CD4-positive, alpha-beta T cell treated with Interleukin-6 for 4 hours (primary cell): Measurements from ENCODE around the gene CA12.

Experiments used
- DNase-seq: peaks from one replicate; pipeline ENCODE4 v3.0.0-alpha.2; 2020; ENCODE audit warnings: mixed read lengths

Gene CA12

GRCh38 chr15:63299943-63300575, 81.6 kb downstream of the CA12 start:
- DNase-seq: no peak

- no peak for DNase-seq
Observed at GRCh38 chr15:63296195-63296594, 85.5 kb downstream of the CA12 start.

- DNase-seq: no peak
Observed at GRCh38 chr15:63295341-63295740, 86.3 kb downstream of the CA12 start.

GRCh38 chr15:63294359-63294758, 87.3 kb downstream of the CA12 start:
- no peak for DNase-seq

- DNase-seq: no peak
Observed at GRCh38 chr15:63292771-63293170, 88.9 kb downstream of the CA12 start.

- DNase-seq: no peak
Observed at GRCh38 chr15:63292241-63292640, 89.4 kb downstream of the CA12 start.

GRCh38 chr15:63291507-63291906, 90.1 kb downstream of the CA12 start:
- DNase-seq: no peak

GRCh38 chr15:63288778-63289378, 92.8 kb downstream of the CA12 start:
- no peak for DNase-seq

GRCh38 chr15:63288342-63288741, 93.3 kb downstream of the CA12 start:
- DNase-seq: no peak

GRCh38 chr15:63287109-63287508, 94.5 kb downstream of the CA12 start:
- no peak for DNase-seq

- DNase-seq: no peak
Observed at GRCh38 chr15:63284335-63284734, 97.3 kb downstream of the CA12 start.

- DNase-seq: no peak
Observed at GRCh38 chr15:63283126-63283525, 98.5 kb downstream of the CA12 start.

- peak; percentile 9 for DNase-seq
Observed at GRCh38 chr15:63277893-63278456, 103.7 kb downstream of the CA12 start.

- DNase-seq: peak; percentile 94
Observed at GRCh38 chr15:63277038-63277892, 104.4 kb downstream of the CA12 start, which contains the start of gene APH1B. APH1B (plus strand) TSS chr15:63277605; CDS start chr15:63277624, 19 bp downstream.

GRCh38 chr15:63276342-63277037, 105.2 kb downstream of the CA12 start:
- DNase-seq: no peak

- peak; percentile 17 for DNase-seq
Observed at GRCh38 chr15:63274427-63274826, 107.2 kb downstream of the CA12 start.
